DND-41 (cell line): ENCODE results near the gene NUBP2.

ENCODE experiments used
- CTCF ChIP-seq: IDR thresholded peaks from 2 replicates; pipeline ENCODE4 v1.5.1; 2012; ENCODE audit warnings: borderline replicate concordance, low read length, moderate library complexity, mild to moderate bottlenecking; ENCODE audit not compliant: poor library complexity, severe bottlenecking; ENCODE audit errors: extremely low read depth
- EZH2 ChIP-seq: IDR thresholded peaks from 3 replicates; pipeline ENCODE4 v1.6.1; 2012; ENCODE audit warnings: borderline replicate concordance, low read depth, mild to moderate bottlenecking, moderate library complexity, low read length, inconsistent platforms; ENCODE audit not compliant: severe bottlenecking

- no peak for TF ChIP-seq CTCF
- TF ChIP-seq EZH2 = no peak
Observed at GRCh38 chr16:1819611-1820010, 36.9 kb downstream of the NUBP2 start.
